ENCODE results near the gene COMMD6. TPM values are rescaled to one million over a fixed set of nuclear protein-coding genes. Genes with fewer than 3 reads are reported as not detected.

Gene COMMD6
- total and polyA plus RNA-seq, 2 of the 13 experiments (the other 11 are each of a cell fraction or from before 2014, with no cell fraction given), result 97.0 to 164 TPM

DNA sequence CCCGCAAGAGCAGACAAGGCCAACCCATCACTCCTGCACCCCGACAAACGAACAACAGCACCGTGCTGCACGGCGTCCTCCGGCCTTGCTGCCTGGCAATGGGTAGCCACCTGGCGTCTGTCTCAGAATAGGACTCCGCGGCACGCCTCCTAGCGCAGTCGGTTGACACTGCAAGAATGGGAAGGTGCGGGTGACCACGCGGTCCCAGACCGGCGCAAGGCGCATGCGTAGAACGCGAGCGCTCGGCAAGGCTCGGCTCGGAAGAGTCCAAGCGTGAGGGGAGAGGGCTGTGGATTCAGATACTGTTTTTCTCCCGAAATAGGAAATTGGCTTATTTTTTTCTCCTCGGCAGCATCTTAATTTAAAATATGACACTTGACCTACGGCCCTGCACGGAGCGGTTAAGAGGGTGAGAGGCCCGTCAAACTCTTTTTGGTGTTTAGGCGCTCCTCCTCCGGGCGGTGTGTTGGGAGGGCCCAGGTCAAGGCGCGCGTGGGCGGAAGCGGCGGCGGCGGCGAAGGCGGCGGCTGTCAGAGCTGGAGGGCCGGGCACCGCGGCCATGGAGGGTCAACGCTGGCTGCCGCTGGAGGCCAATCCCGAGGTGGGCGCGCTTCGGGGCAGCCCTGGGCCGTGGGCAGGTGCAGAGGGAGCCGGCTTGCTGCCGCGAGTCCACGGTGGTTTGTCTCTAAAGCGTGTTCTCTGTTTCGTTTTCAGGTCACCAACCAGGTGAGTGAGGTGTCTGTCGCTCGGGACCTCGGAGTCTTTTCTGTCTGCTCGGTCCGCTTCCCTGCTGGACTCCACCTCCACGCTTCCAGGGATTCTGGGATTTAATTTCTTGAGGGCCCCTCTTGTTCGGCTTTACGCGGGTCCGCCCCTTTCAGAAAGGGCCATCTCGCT is 11.9 kb upstream of the COMMD6 start, which contains the start of gene UCHL3 (continued):
- TF ChIP-seq, protein P1, sequence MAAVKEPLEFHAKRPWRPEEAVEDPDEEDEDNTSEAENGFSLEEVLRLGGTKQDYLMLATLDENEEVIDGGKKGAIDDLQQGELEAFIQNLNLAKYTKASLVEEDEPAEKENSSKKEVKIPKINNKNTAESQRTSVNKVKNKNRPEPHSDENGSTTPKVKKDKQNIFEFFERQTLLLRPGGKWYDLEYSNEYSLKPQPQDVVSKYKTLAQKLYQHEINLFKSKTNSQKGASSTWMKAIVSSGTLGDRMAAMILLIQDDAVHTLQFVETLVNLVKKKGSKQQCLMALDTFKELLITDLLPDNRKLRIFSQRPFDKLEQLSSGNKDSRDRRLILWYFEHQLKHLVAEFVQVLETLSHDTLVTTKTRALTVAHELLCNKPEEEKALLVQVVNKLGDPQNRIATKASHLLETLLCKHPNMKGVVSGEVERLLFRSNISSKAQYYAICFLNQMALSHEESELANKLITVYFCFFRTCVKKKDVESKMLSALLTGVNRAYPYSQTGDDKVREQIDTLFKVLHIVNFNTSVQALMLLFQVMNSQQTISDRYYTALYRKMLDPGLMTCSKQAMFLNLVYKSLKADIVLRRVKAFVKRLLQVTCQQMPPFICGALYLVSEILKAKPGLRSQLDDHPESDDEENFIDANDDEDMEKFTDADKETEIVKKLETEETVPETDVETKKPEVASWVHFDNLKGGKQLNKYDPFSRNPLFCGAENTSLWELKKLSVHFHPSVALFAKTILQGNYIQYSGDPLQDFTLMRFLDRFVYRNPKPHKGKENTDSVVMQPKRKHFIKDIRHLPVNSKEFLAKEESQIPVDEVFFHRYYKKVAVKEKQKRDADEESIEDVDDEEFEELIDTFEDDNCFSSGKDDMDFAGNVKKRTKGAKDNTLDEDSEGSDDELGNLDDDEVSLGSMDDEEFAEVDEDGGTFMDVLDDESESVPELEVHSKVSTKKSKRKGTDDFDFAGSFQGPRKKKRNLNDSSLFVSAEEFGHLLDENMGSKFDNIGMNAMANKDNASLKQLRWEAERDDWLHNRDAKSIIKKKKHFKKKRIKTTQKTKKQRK (IDR thresholded peaks at IDR 0.05; ENCODE audit: low read length), result no peak
- TF ChIP-seq ZNF607 (CRISPR knock-in tag; IDR thresholded peaks at IDR 0.05; ENCODE audit: borderline replicate concordance) (peak; percentile 37; the same call in 1 of the 2 replicates), KMT2A (CRISPR knock-in tag; IDR thresholded peaks at IDR 0.05) (peak; percentile 84), TEAD2 (CRISPR knock-in tag; IDR thresholded peaks at IDR 0.05) (no peak), CBX2 (IDR thresholded peaks at IDR 0.05; ENCODE audit: low read depth, low read length) (no peak), CBX2 (CRISPR knock-in tag; IDR thresholded peaks at IDR 0.05; ENCODE audit: low read depth) (0 out of 2 replicates have a peak, but pooled peaks have one; percentile 10), FIP1L1 (IDR thresholded peaks at IDR 0.05; ENCODE audit: borderline replicate concordance, insufficient read depth, low read depth, low read length) (no peak; the same call in 1 of the 2 replicates), BRD4 (CRISPR knock-in tag; IDR thresholded peaks at IDR 0.05) (peak; percentile 52; the same call in 1 of the 2 replicates), ZNF747 (CRISPR knock-in tag; IDR thresholded peaks at IDR 0.05; ENCODE audit: borderline replicate concordance) (peak; percentile 59; the same call in 1 of the 2 replicates), ZNF326 (CRISPR knock-in tag; IDR thresholded peaks at IDR 0.05; ENCODE audit: borderline replicate concordance) (no peak), MTF2 (CRISPR knock-in tag; IDR thresholded peaks at IDR 0.05; ENCODE audit: borderline replicate concordance) (no peak), GPN1 (CRISPR knock-in tag; IDR thresholded peaks at IDR 0.05; ENCODE audit: borderline replicate concordance) (no peak), EHMT2 (IDR thresholded peaks at IDR 0.05; ENCODE audit: borderline replicate concordance, low read depth, low read length) (no peak), ZNF878 (CRISPR knock-in tag; IDR thresholded peaks at IDR 0.05) (no peak; the same call in 1 of the 2 replicates)
- TF ChIP-seq, protein P2, sequence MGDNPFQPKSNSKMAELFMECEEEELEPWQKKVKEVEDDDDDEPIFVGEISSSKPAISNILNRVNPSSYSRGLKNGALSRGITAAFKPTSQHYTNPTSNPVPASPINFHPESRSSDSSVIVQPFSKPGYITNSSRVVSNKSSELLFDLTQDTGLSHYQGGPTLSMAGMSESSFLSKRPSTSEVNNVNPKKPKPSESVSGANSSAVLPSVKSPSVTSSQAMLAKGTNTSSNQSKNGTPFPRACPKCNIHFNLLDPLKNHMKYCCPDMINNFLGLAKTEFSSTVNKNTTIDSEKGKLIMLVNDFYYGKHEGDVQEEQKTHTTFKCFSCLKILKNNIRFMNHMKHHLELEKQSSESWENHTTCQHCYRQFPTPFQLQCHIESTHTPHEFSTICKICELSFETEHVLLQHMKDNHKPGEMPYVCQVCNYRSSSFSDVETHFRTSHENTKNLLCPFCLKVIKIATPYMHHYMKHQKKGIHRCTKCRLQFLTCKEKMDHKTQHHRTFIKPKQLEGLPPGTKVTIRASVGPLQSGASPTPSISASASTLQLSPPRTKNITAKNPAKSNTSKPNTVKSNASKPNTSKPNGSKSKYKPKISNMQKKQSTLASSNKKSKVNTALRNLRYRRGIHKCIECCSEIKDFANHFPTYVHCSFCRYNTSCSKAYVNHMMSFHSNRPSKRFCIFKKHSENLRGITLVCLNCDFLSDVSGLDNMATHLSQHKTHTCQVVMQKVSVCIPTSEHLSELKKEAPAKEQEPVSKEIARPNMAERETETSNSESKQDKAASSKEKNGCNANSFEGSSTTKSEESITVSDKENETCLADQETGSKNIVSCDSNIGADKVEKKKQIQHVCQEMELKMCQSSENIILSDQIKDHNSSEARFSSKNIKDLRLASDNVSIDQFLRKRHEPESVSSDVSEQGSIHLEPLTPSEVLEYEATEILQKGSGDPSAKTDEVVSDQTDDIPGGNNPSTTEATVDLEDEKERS (CRISPR knock-in tag; IDR thresholded peaks at IDR 0.05), result no peak
- TF ChIP-seq, protein P3, sequence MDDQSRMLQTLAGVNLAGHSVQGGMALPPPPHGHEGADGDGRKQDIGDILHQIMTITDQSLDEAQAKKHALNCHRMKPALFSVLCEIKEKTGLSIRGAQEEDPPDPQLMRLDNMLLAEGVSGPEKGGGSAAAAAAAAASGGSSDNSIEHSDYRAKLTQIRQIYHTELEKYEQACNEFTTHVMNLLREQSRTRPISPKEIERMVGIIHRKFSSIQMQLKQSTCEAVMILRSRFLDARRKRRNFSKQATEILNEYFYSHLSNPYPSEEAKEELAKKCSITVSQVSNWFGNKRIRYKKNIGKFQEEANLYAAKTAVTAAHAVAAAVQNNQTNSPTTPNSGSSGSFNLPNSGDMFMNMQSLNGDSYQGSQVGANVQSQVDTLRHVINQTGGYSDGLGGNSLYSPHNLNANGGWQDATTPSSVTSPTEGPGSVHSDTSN (CRISPR knock-in tag; IDR thresholded peaks at IDR 0.05; ENCODE audit: borderline replicate concordance), result 0 out of 2 replicates have a peak, but pooled peaks have one; percentile 27
- TF ChIP-seq, protein P4, sequence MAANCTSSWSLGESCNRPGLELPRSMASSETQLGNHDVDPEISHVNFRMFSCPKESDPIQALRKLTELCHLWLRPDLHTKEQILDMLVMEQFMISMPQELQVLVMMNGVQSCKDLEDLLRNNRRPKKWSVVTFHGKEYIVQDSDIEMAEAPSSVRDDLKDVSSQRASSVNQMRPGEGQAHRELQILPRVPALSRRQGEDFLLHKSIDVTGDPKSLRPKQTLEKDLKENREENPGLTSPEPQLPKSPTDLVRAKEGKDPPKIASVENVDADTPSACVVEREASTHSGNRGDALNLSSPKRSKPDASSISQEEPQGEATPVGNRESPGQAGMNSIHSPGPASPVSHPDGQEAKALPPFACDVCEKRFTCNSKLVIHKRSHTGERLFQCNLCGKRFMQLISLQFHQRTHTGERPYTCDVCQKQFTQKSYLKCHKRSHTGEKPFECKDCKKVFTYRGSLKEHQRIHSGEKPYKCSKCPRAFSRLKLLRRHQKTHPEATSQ (CRISPR knock-in tag; IDR thresholded peaks at IDR 0.05; ENCODE audit: borderline replicate concordance), result no peak
- TF ChIP-seq, protein P5, sequence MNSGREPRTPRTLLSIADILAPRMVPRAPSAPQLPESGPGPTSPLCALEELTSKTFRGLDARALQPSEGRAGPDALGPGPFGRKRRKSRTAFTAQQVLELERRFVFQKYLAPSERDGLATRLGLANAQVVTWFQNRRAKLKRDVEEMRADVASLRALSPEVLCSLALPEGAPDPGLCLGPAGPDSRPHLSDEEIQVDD (CRISPR knock-in tag; IDR thresholded peaks at IDR 0.05; ENCODE audit: borderline replicate concordance), result no peak

All from HepG2 (cell line).